Subcutaneous adipose tissue (tissue), 4 donors: ENCODE measurements around the gene PRSS3. TPM values are rescaled to one million over a fixed set of nuclear protein-coding genes. Genes with fewer than 3 reads are reported as not detected.

Experiments used
- small RNA-seq: library from RNA; depleted of rRNA; stranded (forward); fragments of <200 nt; gene quantifications from one replicate; pipeline ENCODE3, GENCODE V24; 2016
- total RNA-seq, 4 donors: library from RNA; depleted of rRNA; stranded (reverse); fragments of >200 nt; gene quantifications; one replicate each; pipeline ENCODE4 v1.1.0, GENCODE V29; 2016
- TF ChIP-seq, protein P1 (sequence below): fragments of 450-650 bp; IDR thresholded peaks from one replicate; pipeline ENCODE4 v1.5.1; 2016; ENCODE audit warnings: low read depth, mild to moderate bottlenecking, control low read depth, antibody characterized with exemption, moderate library complexity

The PRSS3 gene
- total RNA-seq, 4 donors from 2014 or later, result not detected

DNA sequence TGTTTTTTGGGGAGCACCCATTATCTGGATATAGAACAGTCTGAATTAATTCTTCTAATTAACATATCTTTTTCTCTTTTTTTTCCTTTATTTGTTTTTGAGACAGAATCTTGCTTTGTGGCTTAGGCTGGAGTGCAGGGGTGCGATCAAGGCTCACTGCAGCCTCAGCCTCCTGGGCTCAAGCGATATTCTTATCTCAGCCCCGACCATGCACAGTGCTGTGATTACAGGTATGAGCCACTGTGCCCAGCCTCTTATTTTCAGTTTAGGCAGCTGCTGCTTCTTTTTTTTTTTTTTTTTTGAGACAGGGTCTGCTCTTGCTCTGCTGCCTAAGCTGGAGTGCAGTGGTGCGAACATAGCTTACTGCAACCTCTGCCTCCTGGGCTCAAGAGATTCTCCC, 41.8 kb downstream of the PRSS3 start:
- TF ChIP-seq, protein P1, sequence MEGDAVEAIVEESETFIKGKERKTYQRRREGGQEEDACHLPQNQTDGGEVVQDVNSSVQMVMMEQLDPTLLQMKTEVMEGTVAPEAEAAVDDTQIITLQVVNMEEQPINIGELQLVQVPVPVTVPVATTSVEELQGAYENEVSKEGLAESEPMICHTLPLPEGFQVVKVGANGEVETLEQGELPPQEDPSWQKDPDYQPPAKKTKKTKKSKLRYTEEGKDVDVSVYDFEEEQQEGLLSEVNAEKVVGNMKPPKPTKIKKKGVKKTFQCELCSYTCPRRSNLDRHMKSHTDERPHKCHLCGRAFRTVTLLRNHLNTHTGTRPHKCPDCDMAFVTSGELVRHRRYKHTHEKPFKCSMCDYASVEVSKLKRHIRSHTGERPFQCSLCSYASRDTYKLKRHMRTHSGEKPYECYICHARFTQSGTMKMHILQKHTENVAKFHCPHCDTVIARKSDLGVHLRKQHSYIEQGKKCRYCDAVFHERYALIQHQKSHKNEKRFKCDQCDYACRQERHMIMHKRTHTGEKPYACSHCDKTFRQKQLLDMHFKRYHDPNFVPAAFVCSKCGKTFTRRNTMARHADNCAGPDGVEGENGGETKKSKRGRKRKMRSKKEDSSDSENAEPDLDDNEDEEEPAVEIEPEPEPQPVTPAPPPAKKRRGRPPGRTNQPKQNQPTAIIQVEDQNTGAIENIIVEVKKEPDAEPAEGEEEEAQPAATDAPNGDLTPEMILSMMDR, result no peak

- TF ChIP-seq, protein P1, result no peak
These were observed 45.0 kb downstream of the PRSS3 start for GRCh38 chr9:33840381-33840780.

DNA sequence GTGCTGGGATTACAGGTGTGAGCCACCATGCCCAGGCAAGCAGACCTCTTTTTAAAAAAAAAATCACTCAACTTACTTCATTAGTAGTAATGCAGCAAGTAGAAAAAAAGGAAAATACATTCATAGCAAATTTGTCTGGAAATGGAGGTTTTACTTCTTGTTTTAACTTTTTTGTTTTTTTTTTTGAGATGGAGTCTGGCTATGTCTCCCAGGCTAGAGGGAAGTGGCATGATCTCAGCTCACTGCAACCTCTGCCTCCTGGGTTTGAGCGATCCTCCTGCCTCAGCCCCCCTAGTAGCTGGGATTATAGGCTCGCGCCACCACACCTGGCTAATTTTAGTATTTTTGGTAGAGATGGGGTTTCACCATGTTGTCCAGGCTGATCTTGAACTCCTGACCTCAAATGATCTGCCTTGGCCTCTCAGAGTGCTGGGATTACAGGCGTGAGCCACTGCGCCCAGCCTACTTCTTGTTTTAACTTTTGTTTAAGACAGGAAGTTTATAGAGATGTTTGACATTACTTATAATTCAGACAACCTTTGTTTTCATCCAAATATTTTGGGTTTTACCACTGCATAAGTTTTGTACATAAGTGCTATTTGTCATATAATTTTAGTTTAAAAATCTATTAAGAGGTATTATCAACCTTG, 48.1 kb downstream of the PRSS3 start:
- TF ChIP-seq, protein P1, result no peak

GRCh38 chr9:33846231-33846630, 50.9 kb downstream of the PRSS3 start:
- TF ChIP-seq, protein P1, result no peak

Small RNA genes within 50 kb of the gene (small RNA-seq; reads per million reads assigned to genes)
- gene RF00019, result 0.49 reads per million

Other genes with a start within 250 kb of the PRSS3 start
- gene UBE2R2, start 21.6 kb downstream of the PRSS3 start, total RNA-seq, result 10 to 100 TPM; 32.4 to 36.9 (median 35.1) TPM